ENCODE results near the gene ALS2. TPM values are rescaled to one million over a fixed set of nuclear protein-coding genes. Genes with fewer than 3 reads are reported as not detected.

Gene ALS2
- total and polyA plus RNA-seq, 2 of the 8 experiments (the other 6 are each of a cell fraction or from before 2014, with no cell fraction given): 12.1 to 34.5 TPM

- Histone ChIP-seq H3K79me2 (ENCODE audit: control insufficient read depth in 1 of 2, insufficient read depth in 2 of 2, low read length in 2 of 2) (no peaks in the 10 kb centered on the region), H4K20me1 (replicated peaks in 1 of 2; ENCODE audit: control insufficient read depth in 1 of 2, insufficient read depth in 2 of 2, low read length in 2 of 2) (no peaks in the 10 kb centered on the region), H2BK12ac (ENCODE audit: low read depth, low read length) (no peak overlapping the region), H2AK5ac (ENCODE audit: low read depth, low read length) (no peak overlapping the region), H2BK20ac (ENCODE audit: low read length) (no peak overlapping the region), H3K18ac (ENCODE audit: extremely low read depth, low read length) (no peak overlapping the region), H3K36me3 (ENCODE audit: control insufficient read depth in 2 of 4, insufficient read depth in 4 of 4, low read length in 3 of 4) (no peaks in the 10 kb centered on the region), H3K27ac (ENCODE audit: low read depth, low read length) (no peak overlapping the region), H3K9ac (replicated peaks in 1 of 4; ENCODE audit: extremely low read depth in 1 of 4, low read depth in 3 of 4, low read length in 3 of 4) (no peak overlapping the region), H3K79me1 (ENCODE audit: low read depth, low read length) (no peaks in the 10 kb centered on the region), H2BK120ac (replicated peaks; ENCODE audit: low read depth, low read length) (no peak overlapping the region), H3K4me1 (replicated peaks in 1 of 4; ENCODE audit: control insufficient read depth in 3 of 4, insufficient read depth in 4 of 4, low read length in 3 of 4) (no peaks in the 10 kb centered on the region), H2BK5ac (ENCODE audit: low read depth, low read length) (no peak overlapping the region), H2BK15ac (ENCODE audit: low read length) (no peak overlapping the region), H3K23me2 (ENCODE audit: low read depth, low read length) (no peaks in the 10 kb centered on the region), H3K27me3 (replicated peaks in 1 of 4; ENCODE audit: control insufficient read depth in 3 of 4, extremely low read depth in 1 of 4, insufficient read depth in 3 of 4, low read length in 3 of 4) (no peaks in the 10 kb centered on the region; a peak in 1 of 7 replicates), H4K91ac (replicated peaks; ENCODE audit: insufficient read length, low read length) (no peak overlapping the region), H3K9me3 (ENCODE audit: insufficient read depth in 2 of 2, low read depth in 1 of 2, low read length in 1 of 2) (no peaks in the 10 kb centered on the region), H2AFZ (ENCODE audit: low read length) (no peak overlapping the region), H4K8ac (ENCODE audit: extremely low read depth, insufficient read depth, low read length) (no peak overlapping the region), H3K56ac (replicated peaks; ENCODE audit: insufficient read length, low read depth, low read length) (no peak overlapping the region), H3K4me2 (ENCODE audit: insufficient read depth in 1 of 2, low read depth in 2 of 2, low read length in 2 of 2) (no peak overlapping the region), H3K23ac (ENCODE audit: insufficient read length) (no peak overlapping the region), H3K4me3 (ENCODE audit: extremely low read depth in 1 of 4, insufficient read depth in 2 of 4, low read depth in 3 of 4, low read length in 4 of 4) (no peak overlapping the region), H3K14ac (ENCODE audit: insufficient read length) (no peak overlapping the region), H3K4ac (replicated peaks; ENCODE audit: insufficient read length, low read depth, low read length) (no peak overlapping the region), H4K5ac (ENCODE audit: insufficient read length, low read depth, low read length) (no peak overlapping the region)
- WGBS, 2 experiments (ENCODE audit: extremely low coverage in 1 of 2, insufficient coverage in 1 of 2, insufficient read length in 1 of 2, insufficient replicate concordance in 2 of 2, low coverage in 1 of 2, low lambda C conversion rate in 2 of 2, missing lambda C conversion rate in 1 of 2): 91% methylated on average over 1 of the region's 1 CpG; no CpG with 5 or more reads in 1 of the 2 experiments
- DNase-seq (ENCODE audit: low read depth in 1 of 2, low spot score in 2 of 2) (no peak), FAIRE-seq (no peak)
- CTCF ChIA-PET (ENCODE audit: partially characterized antibody): interaction anchor here (0.5 to 1.8 kb wide), 4 partner anchors 180 to 711 kb away, joined by 3 to 8 read pairs (median 3); no protein-coding TSS in a partner anchor
- POLR2A ChIA-PET (ENCODE audit: partially characterized antibody): no interaction called here
- TF ChIP-seq CBX8 (IDR thresholded peaks at IDR 0.05; ENCODE audit: borderline replicate concordance, low read depth, low read length) (no peak), ATF2 (IDR thresholded peaks at IDR 0.05; ENCODE audit: low read length) (no peak), POU5F1 (IDR thresholded peaks at IDR 0.05; ENCODE audit: low read depth, low read length) (no peak), JUND (IDR thresholded peaks at IDR 0.05; ENCODE audit: low read length) (no peak), SUZ12 (IDR thresholded peaks at IDR 0.05; ENCODE audit: low read length) (no peak), CBX5 (IDR thresholded peaks at IDR 0.05; ENCODE audit: low read depth, low read length) (no peak), BCL11A (IDR thresholded peaks at IDR 0.05; ENCODE audit: low read depth in 2 of 2, low read length in 2 of 2) (no peak)
- TF ChIP-seq, protein P1, sequence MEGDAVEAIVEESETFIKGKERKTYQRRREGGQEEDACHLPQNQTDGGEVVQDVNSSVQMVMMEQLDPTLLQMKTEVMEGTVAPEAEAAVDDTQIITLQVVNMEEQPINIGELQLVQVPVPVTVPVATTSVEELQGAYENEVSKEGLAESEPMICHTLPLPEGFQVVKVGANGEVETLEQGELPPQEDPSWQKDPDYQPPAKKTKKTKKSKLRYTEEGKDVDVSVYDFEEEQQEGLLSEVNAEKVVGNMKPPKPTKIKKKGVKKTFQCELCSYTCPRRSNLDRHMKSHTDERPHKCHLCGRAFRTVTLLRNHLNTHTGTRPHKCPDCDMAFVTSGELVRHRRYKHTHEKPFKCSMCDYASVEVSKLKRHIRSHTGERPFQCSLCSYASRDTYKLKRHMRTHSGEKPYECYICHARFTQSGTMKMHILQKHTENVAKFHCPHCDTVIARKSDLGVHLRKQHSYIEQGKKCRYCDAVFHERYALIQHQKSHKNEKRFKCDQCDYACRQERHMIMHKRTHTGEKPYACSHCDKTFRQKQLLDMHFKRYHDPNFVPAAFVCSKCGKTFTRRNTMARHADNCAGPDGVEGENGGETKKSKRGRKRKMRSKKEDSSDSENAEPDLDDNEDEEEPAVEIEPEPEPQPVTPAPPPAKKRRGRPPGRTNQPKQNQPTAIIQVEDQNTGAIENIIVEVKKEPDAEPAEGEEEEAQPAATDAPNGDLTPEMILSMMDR (IDR thresholded peaks at IDR 0.05; ENCODE audit: control extremely low read depth in 1 of 3, insufficient read depth in 1 of 3, low read depth in 1 of 3, low read length in 3 of 3): no peak
- TF ChIP-seq, protein P2, sequence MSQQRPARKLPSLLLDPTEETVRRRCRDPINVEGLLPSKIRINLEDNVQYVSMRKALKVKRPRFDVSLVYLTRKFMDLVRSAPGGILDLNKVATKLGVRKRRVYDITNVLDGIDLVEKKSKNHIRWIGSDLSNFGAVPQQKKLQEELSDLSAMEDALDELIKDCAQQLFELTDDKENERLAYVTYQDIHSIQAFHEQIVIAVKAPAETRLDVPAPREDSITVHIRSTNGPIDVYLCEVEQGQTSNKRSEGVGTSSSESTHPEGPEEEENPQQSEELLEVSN (IDR thresholded peaks at IDR 0.05): no peak
Observed at GRCh38 chr2:201793631-201794030, 12.9 kb upstream of the ALS2 start.

Data from H1 (cell line).